Measurements from ENCODE around the gene RPS6KB1.
"Not testable (repeated sequence)": the region's sequence is repeated elsewhere in the genome, so short reads cannot be mapped to it uniquely, and the experiment has no call there.

Gene RPS6KB1

DNA sequence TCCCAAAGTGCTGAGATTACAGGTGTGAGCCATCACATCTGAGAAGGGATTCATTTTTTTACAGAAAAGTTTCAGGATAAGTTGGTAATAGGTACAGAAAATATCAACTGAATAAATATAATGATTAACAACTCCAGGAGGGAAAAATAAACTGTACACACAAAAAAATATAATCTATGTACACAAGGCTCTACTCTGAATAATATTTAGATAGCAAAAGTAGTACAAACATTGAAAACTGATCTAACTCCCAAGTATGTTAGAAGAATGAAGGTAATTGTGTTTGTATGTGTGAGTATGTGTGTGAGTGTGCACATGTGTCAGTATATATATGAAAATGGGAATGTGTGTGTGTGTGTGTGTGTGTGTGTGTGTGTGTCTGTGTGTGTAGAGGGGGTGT is 20.6 kb upstream of the RPS6KB1 start:
- DNase-seq, result no peak

DNA sequence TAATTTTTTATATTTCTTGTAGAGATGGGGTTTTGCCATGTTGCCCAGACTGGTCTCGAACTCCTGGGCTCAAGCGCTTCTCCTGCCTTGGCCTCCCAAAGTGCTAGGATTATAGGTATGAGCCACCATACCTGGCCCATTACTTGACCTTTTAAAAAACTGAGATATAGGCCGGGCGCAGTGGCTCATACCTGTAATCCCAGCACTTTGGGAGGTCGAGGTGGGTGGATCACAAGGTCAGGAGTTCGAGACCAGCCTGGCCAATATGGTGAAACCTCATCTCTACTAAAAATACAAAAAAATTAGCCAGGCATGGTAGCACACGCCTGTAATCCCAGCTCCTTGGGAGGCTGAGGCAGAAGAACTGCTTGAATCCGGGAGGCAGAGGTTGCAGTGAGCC is 19.5 kb upstream of the RPS6KB1 start:
- DNase-seq, result not testable (repeated sequence)

DNA sequence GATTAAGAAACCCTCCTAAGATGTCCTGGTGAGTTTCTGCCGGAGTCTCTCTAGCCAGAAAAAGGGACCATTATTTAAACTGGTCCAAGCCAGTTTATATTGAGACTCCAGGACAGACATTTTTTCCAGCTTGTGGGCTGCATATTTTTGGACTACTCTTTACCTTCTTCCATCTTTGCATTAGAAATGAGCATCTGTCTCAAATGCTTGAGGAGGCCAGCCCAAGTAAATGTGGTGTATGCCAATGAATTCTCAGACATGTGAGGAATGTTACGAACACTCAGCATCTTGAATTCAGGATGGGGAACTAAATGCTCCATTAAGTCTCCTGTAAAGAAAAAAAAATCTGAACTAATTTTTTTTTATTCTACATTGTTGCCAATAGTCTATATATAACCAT is 18.5 kb upstream of the RPS6KB1 start:
- DNase-seq, result no peak

DNA sequence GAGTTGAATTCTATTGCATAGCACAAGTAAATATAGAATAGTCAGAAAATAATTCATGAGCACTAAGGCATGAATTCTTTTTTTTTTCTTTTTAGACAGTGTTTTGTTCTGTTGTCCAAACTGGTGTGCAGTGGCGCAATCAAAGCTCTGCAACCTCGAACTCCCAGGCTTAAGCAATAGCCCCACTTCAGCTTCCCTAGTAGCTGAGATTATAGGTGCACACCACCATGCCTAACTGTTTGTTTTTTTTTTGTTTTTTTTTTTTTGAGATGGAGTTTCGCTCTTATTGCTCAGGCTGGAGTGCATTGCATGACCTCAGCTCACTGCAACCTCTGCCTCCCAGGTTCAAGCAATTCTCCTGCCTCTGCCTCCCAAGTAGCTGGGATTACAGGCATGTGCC is 16.8 kb upstream of the RPS6KB1 start:
- DNase-seq, result no peak

DNA sequence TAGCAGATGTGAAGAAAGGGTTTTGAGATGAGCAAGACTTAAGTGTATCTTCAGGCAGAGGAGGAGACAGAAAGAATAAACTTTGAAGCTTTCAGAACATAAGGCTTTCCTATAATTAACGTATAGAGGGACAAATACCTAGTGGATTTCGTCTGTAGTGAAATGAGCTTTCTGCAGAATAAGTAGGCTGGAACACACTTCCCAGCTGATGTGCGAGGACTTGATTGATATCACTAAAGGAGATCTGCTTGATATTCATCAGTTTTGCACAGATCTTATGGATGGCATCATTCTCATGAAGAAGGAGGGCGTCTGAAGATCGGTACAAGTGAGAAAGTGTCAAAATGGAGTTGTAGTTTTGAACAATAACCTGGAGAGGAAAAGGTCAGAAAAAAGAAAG is 15.0 kb upstream of the RPS6KB1 start:
- DNase-seq, result no peak

DNA sequence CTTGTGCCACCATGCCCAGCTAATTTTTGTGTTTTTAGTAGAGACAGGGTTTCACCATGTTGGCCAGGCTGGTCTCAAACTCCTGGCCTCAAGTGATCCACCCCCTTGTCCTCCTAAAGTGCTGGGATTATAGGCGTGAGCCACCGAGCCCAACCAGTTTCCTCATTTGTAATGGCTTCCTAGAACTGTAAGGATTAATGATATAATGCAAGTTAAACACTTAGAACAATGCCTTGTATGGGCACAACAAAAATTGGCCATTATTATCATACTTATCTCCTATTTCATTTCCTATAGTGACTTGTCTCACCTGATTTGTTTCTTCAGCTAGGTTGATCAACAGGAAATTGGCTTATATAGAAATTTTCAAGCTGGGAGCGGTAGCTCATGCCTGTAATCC is 14.3 kb upstream of the RPS6KB1 start:
- no peak for DNase-seq

DNA sequence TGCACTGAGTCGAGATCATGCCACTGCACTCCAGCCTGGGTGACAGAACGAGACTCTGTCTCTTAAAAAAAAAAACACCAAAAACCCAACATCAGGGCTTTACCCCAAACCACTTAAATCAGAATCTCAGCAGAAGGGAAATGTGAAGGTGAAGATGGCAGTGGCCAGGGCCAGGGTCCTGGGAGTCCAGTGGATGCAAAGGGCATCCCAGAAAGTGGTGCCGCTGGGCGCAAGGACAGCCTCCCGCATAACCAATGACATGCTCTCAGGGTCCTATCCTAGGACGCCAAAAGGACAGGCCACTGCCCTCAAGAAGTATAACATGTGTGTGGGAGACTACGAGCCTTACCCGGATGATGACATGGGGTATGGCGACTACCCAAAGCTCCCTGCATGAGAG is 8.1 kb upstream of the RPS6KB1 start:
- no peak for DNase-seq

DNA sequence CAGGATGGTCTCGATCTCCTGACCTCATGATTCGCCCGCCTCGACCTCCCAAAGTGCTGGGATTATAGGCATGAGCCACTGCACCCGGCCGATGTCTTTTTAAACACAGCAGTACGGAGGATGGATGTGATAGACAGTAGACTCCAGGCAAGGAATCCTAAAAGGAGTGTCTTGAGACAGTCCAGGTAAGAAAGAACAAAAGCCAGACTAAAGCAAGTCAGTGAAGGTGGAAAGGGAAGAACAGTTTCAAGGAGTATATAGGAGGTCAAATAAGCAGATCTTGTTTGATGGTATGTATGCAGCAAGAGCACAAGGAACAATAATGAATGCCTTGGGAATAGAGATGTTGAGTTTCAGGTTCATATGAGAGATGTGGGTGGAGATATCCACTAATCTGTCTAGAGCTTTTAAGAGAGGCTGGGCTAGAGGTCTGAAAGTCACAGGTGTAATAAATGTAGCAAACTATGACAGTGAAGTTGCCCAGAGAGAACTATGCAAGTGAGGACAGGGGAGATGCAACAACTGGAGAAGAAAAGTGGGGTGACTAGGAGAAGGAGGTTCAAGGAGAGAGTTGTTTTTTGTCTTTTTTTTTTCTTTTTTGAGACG is 4.7 kb upstream of the RPS6KB1 start:
- no peak for DNase-seq

DNA sequence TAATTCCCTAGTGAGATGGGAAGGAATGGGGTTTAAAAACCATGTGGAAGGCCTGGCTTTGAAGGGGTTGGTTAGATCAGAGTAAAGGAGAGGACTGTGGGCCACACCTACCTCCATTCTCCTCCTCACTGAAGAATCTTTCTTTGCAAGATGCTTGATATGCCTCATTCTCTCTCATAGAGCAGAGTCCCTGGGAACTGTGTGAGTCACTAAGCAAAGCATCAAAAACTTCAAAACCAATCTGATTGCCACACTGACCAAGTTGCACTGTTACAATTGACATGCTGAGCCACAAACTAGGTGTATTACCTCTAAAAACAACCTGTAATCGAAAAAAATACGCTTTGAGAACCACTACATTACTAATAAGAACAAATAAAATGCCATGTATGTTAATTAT is 2.2 kb upstream of the RPS6KB1 start:
- DNase-seq, result no peak

DNA sequence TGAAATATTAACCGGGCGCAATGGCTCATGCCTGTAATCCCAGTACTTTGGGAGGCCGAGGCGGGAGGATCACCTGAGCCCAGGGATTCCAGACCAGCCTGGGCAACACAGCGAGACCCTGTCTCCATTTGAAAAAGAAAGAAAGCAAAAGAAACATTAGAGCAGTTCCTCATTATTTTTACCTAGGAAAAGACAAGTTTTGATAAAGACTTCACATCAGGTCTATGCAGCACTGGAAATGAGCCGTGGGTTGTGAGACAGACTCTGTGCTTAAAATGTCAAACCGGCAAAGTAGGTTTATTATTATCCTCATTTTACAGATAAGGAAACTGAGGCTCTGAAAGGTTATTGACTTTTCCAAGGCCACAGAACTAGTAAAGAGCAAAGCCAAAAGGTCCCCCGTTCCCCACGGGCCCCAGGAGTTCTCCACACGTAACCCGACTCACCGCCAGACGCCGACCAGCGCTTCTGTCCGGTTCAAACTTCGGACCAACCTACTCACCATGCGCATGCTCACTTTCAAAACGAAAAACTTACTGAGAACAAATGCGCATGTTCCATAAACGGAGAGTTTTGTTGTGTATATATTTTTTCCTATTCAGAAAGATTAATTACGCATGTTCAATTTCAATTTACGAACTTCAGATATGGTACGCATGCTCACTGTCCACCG is 534 bp upstream of the RPS6KB1 start:
- no peak for DNase-seq

DNA sequence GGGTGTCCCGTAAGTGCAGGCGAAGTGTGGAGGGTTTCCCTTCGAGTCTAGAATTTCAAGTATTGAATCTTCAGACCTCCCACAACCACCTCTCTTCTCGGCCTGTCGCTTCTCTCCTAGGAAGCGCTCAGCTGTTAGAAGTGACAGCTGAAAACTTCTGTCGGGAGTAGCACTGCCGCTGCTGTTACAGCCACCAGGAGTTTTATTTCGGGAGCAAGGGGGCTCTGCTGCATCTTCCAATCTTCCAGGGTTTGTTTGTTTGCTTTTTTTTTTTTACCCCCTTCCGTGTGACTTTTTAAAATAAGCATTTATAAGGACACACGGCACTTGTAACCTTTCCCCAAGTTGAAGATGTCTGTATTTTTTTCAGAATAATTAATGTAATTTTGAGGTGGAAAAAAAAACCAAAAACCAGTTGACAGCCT is 767 bp downstream of the RPS6KB1 start:
- no peak for DNase-seq

DNA sequence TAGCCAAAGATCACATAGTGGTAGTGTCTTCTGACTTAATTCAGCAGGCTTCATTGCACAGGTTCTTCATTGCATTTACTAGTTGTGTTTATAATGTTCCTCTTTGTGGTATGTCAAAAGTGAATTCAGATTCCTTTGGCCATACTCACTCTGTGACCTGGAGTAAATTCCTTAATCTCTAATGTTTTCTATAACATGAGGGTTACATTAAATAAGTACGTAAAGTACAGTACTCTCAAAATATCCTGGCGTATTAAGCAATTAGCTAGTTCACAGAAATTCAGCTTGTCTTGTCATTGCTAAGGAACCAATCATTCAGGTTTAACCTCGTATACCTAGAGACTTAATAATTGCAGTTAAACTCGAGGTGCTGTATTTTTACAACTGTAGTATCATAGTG is 4.2 kb downstream of the RPS6KB1 start:
- no peak for DNase-seq

DNA sequence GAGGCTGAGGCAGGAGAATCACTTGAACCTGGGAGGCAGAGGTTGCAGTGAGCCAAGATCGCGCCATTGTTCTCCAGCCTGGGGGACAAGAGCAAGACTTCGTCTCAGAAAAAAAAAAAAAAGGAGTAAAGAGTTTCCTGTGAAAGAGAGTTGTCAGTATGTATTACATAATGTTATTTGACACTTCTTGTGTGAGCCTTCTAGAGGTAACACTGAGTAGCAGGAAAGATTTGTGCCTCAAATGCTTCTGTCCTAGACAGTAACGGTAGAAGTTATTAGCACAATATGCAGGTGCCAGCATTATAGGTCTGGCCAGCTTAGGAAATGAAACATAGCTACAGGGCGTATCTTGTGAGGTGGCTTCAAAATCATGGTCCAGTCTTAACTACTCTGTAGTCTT is 6.2 kb downstream of the RPS6KB1 start:
- no peak for DNase-seq

DNA sequence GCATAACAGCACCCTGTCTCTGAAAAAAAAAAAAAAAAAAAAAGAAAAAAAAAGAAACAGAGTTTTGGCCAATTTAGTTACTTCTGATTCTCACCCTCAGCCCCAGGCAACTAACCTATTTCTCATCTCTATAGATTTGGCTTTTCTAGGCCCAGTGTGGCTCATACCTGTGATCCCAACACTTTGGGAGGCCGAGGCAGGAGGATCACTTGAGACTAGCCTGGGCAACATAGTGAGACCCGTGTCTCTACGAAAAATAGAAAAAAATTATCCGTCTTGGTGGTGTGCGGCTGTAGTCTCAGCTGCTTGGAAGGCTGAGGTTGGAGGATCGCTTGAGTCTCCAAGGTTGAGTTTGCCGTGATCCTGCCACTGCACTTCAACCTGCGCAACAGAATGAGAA is 8.7 kb downstream of the RPS6KB1 start:
- no peak for DNase-seq

DNA sequence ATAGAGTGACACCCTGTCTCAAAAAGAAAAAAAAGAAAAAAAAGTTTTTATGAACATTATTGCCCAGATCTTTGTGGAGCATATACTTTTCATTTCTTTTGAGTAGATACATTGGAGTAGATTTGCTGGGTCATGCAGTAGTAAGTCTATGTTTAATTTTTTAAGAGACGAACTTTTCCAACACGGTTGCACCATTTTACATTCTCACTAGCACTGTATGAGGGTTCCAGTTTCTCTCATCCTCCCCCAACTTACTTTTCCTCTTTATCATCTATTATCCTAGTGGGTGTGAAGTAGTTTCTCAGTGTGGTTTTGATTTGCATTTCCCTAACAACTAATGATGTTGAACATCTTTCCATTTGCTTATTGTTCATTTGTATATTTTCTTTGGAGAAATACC is 10.5 kb downstream of the RPS6KB1 start:
- DNase-seq, result no peak

DNA sequence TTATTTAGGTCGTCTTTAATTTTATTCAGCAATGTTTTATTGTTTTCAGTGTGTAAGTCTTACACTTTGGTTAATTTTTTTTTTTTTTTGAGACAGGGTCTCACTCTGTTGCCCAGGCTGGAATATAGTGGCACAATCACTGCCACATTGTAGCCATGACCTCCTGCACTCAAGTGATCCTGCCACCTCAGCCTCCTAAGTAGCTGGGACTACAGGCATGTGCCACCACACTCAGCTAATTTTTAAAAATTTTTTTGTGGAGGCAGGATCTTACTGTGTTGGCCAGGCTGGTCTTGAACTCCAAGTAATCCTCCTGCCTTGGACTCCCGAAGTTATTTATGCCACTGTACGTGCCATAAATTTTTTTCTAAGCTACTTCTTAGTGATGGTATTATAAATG is 14.5 kb downstream of the RPS6KB1 start:
- no peak for DNase-seq

DNA sequence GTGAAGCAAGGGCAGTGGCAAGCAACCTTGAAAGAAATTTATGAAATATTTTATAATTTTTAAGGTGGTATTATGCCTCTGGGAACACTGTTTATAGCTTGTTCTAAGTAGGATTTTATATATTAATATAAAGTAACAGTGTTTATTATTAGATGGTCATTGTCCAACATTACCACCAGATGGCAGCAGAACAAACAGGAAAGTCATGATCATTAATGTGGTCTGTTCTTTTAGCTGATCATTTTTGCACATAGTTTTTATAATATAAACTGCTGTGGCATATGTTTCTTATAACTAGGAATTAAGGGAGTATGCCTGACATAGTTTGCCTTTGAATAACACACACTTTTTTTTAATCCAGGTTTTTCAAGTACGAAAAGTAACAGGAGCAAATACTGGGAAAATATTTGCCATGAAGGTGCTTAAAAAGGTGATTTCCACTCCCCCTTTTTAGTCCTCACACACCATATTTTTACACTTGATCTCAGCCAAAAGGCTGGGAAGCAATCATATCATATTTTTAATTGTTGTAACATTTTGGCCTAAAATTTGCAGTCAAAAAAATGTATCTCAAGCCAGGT is 21.4 kb downstream of the RPS6KB1 start:
- peak; percentile 69 for DNase-seq

DNA sequence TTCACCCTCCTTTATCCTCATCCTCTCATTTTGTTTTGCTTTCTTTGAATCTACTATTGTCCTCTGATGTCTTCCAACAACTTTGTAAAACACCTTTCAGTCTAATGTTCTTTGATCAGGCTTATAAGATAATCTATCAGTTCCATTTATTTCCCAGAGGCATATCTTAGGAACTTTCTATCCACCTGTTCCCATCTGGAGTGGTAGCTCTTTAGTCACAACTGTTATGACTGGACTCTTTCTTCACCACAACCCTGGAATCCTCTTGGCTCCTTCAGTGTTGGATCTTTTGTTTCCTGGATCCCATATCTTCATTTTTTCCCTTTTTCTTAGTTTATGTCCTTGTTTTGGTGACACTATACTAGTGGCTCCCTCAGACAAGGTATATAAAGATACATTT is 23.5 kb downstream of the RPS6KB1 start:
- DNase-seq, result no peak

DNA sequence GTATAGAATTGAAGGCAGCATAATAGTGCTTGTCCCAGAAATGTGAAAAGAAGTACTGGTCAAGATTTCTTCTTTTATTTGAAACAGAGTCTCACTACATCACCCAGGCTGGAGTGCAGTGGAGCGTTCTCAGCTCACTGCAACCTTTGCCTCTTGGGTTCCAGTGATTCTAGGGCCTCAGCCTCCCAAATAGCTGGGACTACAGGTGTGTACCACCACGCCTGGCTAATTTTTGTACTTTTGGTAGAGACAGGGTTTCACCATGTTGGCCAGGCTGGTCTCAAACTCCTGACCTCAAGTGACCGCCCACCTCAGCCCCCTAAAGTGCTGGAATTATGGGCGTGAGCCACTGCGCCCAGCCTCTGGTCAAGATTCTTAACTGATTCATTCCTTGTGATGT is 27.7 kb downstream of the RPS6KB1 start:
- DNase-seq, result not testable (repeated sequence)

DNA sequence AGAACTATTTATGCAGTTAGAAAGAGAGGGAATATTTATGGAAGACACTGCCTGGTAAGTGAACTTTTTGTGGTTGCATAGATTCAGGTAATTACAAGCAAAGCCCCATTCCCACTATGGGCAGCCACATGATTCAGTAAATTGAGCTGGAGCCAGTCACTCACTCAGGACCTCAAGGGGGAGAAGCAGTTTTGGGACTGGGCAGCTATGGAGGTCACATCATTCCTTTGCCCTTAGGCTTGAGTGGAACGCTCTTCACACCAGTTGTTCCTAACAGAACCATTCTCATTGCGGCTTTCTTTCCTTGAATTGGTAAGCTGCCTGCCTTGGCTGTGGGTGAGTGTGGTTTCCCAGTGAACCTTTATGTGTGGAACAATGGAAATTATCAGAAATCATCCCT is 37.2 kb downstream of the RPS6KB1 start:
- not testable (repeated sequence) for DNase-seq

DNA sequence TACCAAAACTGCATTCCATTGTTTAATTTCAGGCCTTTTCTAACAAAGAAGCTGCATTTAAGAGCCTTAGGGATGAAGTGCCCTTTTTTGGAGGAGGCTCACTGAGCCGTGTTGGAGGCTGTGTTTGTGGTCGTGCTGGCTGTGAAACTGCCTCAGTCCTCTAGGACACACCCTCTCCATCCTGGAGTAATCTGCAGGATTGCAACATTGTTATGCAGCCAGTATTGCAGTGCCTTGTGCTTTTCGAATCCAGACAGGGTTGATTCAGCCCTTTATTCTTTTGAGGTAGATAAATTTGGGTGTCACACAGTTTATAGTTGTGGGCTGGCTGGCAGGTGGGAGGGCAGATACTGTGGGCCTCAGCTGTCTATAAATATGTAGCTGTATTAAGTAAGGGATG is 37.8 kb downstream of the RPS6KB1 start:
- DNase-seq, result not testable (repeated sequence)

DNA sequence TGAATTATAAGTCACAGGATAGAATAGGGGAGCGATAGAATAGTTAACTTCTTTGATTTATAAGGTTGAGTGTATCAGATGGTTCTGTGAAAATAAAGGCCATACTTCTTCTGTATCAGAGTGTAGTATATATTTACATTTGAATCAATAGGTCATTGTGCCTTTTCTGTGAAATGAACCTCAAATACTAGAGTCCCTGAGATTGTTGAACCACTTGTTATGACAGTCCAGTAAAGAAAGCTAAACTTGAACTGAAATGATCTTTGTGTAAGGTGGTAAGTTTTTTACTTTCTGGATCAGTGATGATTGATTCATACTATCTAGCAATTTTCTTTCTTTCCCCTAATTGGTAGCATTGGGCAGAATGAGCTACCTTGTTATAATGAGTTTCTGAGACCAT is 40.4 kb downstream of the RPS6KB1 start:
- DNase-seq, result not testable (repeated sequence)

DNA sequence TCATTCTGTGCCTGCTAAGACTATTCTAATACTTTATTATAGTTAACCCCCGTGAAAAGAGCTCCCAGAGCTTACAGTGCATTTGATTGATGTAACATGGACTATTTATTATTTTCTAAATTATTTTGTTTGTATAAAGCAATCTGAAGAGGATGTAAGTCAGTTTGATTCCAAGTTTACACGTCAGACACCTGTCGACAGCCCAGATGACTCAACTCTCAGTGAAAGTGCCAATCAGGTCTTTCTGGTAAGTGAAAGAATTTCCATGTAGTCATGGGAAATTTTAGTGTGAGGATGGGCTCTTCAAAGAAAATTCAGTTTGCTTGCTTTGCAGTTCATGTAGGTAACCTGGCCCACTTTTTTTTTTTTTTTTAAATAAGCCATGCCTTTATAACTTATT is 47.8 kb downstream of the RPS6KB1 start:
- not testable (repeated sequence) for DNase-seq

DNA sequence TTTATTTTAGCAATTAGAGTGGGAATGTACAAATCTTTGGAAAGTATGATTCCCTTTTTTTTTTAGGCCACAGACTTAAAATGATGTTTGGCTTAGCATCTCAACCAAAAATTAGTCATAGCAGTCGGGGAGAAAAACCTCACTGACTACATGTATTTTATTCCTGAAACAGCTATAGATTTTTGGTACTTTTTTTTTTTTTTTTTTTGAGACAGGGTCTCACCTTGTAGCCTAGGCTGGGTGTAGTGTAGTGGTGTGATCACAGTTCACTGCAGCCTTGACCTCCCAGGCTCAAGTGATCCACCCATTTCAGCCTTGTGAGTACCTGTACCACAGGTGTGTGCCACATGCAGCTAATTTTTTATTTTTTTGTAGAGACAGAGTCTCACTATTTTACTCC is 48.2 kb downstream of the RPS6KB1 start:
- DNase-seq, result no peak

DNA sequence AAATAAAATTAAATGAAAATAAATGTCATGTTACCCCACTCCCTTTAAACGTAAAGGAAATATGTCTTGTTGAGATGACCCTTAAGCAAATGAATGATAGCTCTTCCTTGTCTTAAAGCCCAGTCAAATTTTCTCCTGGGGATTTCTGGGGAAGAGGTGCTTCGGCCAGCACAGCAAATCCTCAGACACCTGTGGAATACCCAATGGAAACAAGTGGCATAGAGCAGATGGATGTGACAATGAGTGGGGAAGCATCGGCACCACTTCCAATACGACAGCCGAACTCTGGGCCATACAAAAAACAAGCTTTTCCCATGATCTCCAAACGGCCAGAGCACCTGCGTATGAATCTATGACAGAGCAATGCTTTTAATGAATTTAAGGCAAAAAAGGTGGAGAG is 53.5 kb downstream of the RPS6KB1 start:
- DNase-seq, result not testable (repeated sequence)

Data from CD4-positive, alpha-beta T cell treated with Interleukin-21 for 1 hour (primary cell).